Mesenchymal stem cell (in vitro differentiated cells and primary cell): ENCODE measurements around the gene PTPRO.
"Not testable (repeated sequence)": the region's sequence is repeated elsewhere in the genome, so short reads cannot be mapped to it uniquely, and the experiment has no call there.

Source experiments
- DNase-seq: peaks from one replicate; pipeline ENCODE4 v3.0.0-alpha.2; 2013
- H2AFZ ChIP-seq: one replicate; pipeline ENCODE4 v1.6.1; 2013; ENCODE audit warnings: low read depth, mild to moderate bottlenecking, control low read depth, inconsistent platforms, low read length, moderate library complexity
- H2AK5ac ChIP-seq: 2 replicates; pipeline ENCODE4 v1.6.1; 2013; ENCODE audit warnings: low read length, moderate library complexity, mild to moderate bottlenecking, inconsistent platforms; ENCODE audit not compliant: severe bottlenecking
- H2BK120ac ChIP-seq: one replicate; pipeline ENCODE4 v1.6.1; 2013; ENCODE audit warnings: low read depth, mild to moderate bottlenecking, inconsistent platforms, low read length, moderate library complexity
- H2BK12ac ChIP-seq, 2 experiments: one replicate each; pipeline ENCODE4 v1.6.1; 2013; ENCODE audit warnings: inconsistent platforms in 2 of 2, low read length in 2 of 2, mild to moderate bottlenecking in 2 of 2, moderate library complexity in 2 of 2, control low read depth in 1 of 2
- H2BK15ac ChIP-seq: one replicate; pipeline ENCODE4 v1.6.1; 2013; ENCODE audit warnings: mild to moderate bottlenecking, low read depth, inconsistent platforms; ENCODE audit not compliant: poor library complexity, severe bottlenecking
- H2BK5ac ChIP-seq: 2 replicates; pipeline ENCODE4 v1.6.1; 2013; ENCODE audit warnings: low read depth, mild to moderate bottlenecking, low read length, control low read depth, inconsistent platforms; ENCODE audit not compliant: poor library complexity, severe bottlenecking
- H3K14ac ChIP-seq, 2 experiments: one replicate each; pipeline ENCODE4 v1.6.1; 2013; ENCODE audit warnings: inconsistent platforms in 2 of 2, low read length in 2 of 2, control low read depth in 1 of 2, mild to moderate bottlenecking in 1 of 2, moderate library complexity in 1 of 2
- H3K18ac ChIP-seq, 2 experiments: one replicate each; pipeline ENCODE4 v1.6.1; 2013; ENCODE audit warnings: inconsistent platforms in 2 of 2, low read length in 2 of 2, control low read depth in 1 of 2, low read depth in 1 of 2, mild to moderate bottlenecking in 1 of 2
- H3K23ac ChIP-seq, 2 experiments: one replicate each; pipeline ENCODE4 v1.6.1; 2013; ENCODE audit warnings: inconsistent platforms in 2 of 2, low read length in 2 of 2, mild to moderate bottlenecking in 2 of 2, moderate library complexity in 2 of 2, control low read depth in 1 of 2
- H3K27ac ChIP-seq: 2 replicates; pipeline ENCODE4 v1.5.1; 2013; ENCODE audit warnings: mild to moderate bottlenecking, moderate library complexity, low read length, control low read depth, inconsistent platforms; ENCODE audit not compliant: poor library complexity, severe bottlenecking
- H3K27me3 ChIP-seq, 2 experiments: 2 replicates each; pipeline versions ENCODE4 v1.6.1 to v1.7.0; 2013; ENCODE audit warnings: low read length in 2 of 2, mild to moderate bottlenecking in 2 of 2, moderate library complexity in 2 of 2, control low read depth in 1 of 2, inconsistent platforms in 1 of 2; ENCODE audit not compliant: control insufficient read depth in 1 of 2, insufficient read depth in 1 of 2
- H3K36me3 ChIP-seq, 2 experiments: 2 replicates each; pipeline versions ENCODE4 v1.6.1 to v1.7.0; 2013; ENCODE audit warnings: low read length in 2 of 2, control low read depth in 1 of 2, inconsistent platforms in 1 of 2, low read depth in 1 of 2, mild to moderate bottlenecking in 1 of 2; ENCODE audit not compliant: insufficient read depth in 2 of 2, control insufficient read depth in 1 of 2
- H3K4ac ChIP-seq, 2 experiments: one replicate each; pipeline ENCODE4 v1.6.1; 2013; ENCODE audit warnings: inconsistent platforms in 2 of 2, low read length in 2 of 2, mild to moderate bottlenecking in 2 of 2, moderate library complexity in 2 of 2, control low read depth in 1 of 2, low read depth in 1 of 2
- H3K4me1 ChIP-seq: 2 replicates; pipeline ENCODE4 v1.6.1; 2013; ENCODE audit warnings: low read depth, low read length, control low read depth; ENCODE audit not compliant: control insufficient read depth, insufficient read depth
- H3K4me2 ChIP-seq: 2 replicates; pipeline ENCODE4 v1.6.1; 2013; ENCODE audit warnings: low read length, mild to moderate bottlenecking, inconsistent platforms; ENCODE audit not compliant: poor library complexity, severe bottlenecking
- H3K4me3 ChIP-seq, 2 experiments: 2 replicates each; pipeline versions ENCODE4 v1.5.1 to v1.7.0; 2013; ENCODE audit warnings: low read length in 2 of 2, mild to moderate bottlenecking in 2 of 2, control low read depth in 1 of 2, low read depth in 1 of 2; ENCODE audit not compliant: insufficient read depth in 1 of 2
- H3K79me1 ChIP-seq: replicated peaks from 2 replicates; pipeline ENCODE4 v1.6.1; 2013; ENCODE audit warnings: mild to moderate bottlenecking, control low read depth, low read length, inconsistent platforms; ENCODE audit not compliant: poor library complexity, severe bottlenecking
- H3K9ac ChIP-seq: 2 replicates; pipeline ENCODE4 v1.7.0; 2013; ENCODE audit warnings: mild to moderate bottlenecking, low read length, moderate library complexity
- H3K9me3 ChIP-seq: 2 replicates; pipeline ENCODE4 v1.7.0; 2013; ENCODE audit warnings: mild to moderate bottlenecking, low read length; ENCODE audit not compliant: control insufficient read depth
- H4K8ac ChIP-seq: one replicate; pipeline ENCODE4 v1.6.1; 2013; ENCODE audit warnings: inconsistent platforms, mild to moderate bottlenecking, low read length, moderate library complexity
- H4K91ac ChIP-seq: one replicate; pipeline ENCODE4 v1.6.1; 2013; ENCODE audit warnings: mild to moderate bottlenecking, low read length, inconsistent platforms
- WGBS: methylation state at CpG from one replicate; pipeline ENCODE4 v1.1.7; 2013; ENCODE audit warnings: mixed read lengths; 5-methylcytosine and 5-hydroxymethylcytosine counted together

PTPRO gene

GRCh38 chr12:15616495-15616894 is 294.2 kb downstream of the PTPRO start:
- not testable (repeated sequence) for H4K8ac ChIP-seq, H2BK12ac ChIP-seq, H3K23ac ChIP-seq, H3K4me2 ChIP-seq, H3K27me3 ChIP-seq, H3K9me3 ChIP-seq, H2BK15ac ChIP-seq, H2AK5ac ChIP-seq, H3K27ac ChIP-seq, H2AFZ ChIP-seq, H2BK5ac ChIP-seq, H3K14ac ChIP-seq, H3K4me3 ChIP-seq, H3K4ac ChIP-seq, H3K4me1 ChIP-seq, H3K18ac ChIP-seq, H4K91ac ChIP-seq, DNase-seq, H3K9ac ChIP-seq, H3K79me1 ChIP-seq, H2BK120ac ChIP-seq
- WGBS: 95% methylated on average over 8 of the region's 8 CpGs
- H3K36me3 ChIP-seq: peaks cover 5 to 44% of the 10 kb centered on the region in 2 experiments

- peaks cover 2% of the 10 kb centered on the region for H3K4me1 ChIP-seq
- H3K23ac ChIP-seq: no peak overlapping the region
- H2BK12ac ChIP-seq: no peak overlapping the region
- WGBS: 18% methylated on average over 3 of the region's 4 CpGs
- no peak overlapping the region for H3K18ac ChIP-seq
- no peak overlapping the region for H2AFZ ChIP-seq
- H3K27me3 ChIP-seq: no peaks in the 10 kb centered on the region
- H3K4ac ChIP-seq: no peak overlapping the region
- peak; percentile 51 for DNase-seq
- no peak overlapping the region for H2BK5ac ChIP-seq
- H3K9me3 ChIP-seq: no peaks in the 10 kb centered on the region
- peaks cover 8 to 83% of the 10 kb centered on the region in 2 experiments for H3K36me3 ChIP-seq
- H4K91ac ChIP-seq: no peak overlapping the region
- peak overlapping the region; percentile 28 for H3K4me2 ChIP-seq
- H3K27ac ChIP-seq: no peak overlapping the region
- H2AK5ac ChIP-seq: no peak overlapping the region
- H3K9ac ChIP-seq: no peak overlapping the region
- H2BK15ac ChIP-seq: no peak overlapping the region
- H3K79me1 ChIP-seq: peaks cover 23% of the 10 kb centered on the region
- H3K4me3 ChIP-seq: no peak overlapping the region
- no peak overlapping the region for H4K8ac ChIP-seq
- no peak overlapping the region for H2BK120ac ChIP-seq
- no peak overlapping the region for H3K14ac ChIP-seq
These were observed 298.6 kb downstream of the PTPRO start for GRCh38 chr12:15620741-15621539.

- no peak overlapping the region for H2BK12ac ChIP-seq
- WGBS: over 99% methylated on average over 2 of the region's 2 CpGs
- no peak for DNase-seq
- H4K8ac ChIP-seq: no peak overlapping the region
- no peaks in the 10 kb centered on the region for H3K9me3 ChIP-seq
- no peak overlapping the region for H2BK5ac ChIP-seq
- peaks cover 16% of the 10 kb centered on the region for H3K79me1 ChIP-seq
- no peak overlapping the region for H3K4me2 ChIP-seq
- no peak overlapping the region for H2AK5ac ChIP-seq
- no peaks in the 10 kb centered on the region for H3K27me3 ChIP-seq
- no peak overlapping the region for H3K4me3 ChIP-seq
- H3K27ac ChIP-seq: no peak overlapping the region
- H3K23ac ChIP-seq: no peak overlapping the region
- no peak overlapping the region for H2AFZ ChIP-seq
- H3K18ac ChIP-seq: no peak overlapping the region
- H2BK120ac ChIP-seq: no peak overlapping the region
- no peak overlapping the region for H4K91ac ChIP-seq
- no peak overlapping the region for H2BK15ac ChIP-seq
- no peak overlapping the region for H3K14ac ChIP-seq
- no peak overlapping the region for H3K4ac ChIP-seq
- no peak overlapping the region for H3K9ac ChIP-seq
- peaks cover 3 to 56% of the 10 kb centered on the region in 2 experiments for H3K36me3 ChIP-seq
- H3K4me1 ChIP-seq: no peaks in the 10 kb centered on the region
These were observed 302.8 kb downstream of the PTPRO start for GRCh38 chr12:15625075-15625474.

GRCh38 chr12:15627995-15628945 is 306.0 kb downstream of the PTPRO start:
- H2AK5ac ChIP-seq: no peak overlapping the region
- no peak overlapping the region for H4K8ac ChIP-seq
- H3K4me2 ChIP-seq: no peak overlapping the region
- H2BK12ac ChIP-seq: no peak overlapping the region
- no peak overlapping the region for H4K91ac ChIP-seq
- H3K14ac ChIP-seq: no peak overlapping the region
- H2BK5ac ChIP-seq: peak overlapping the region; percentile 48
- peak overlapping the region in 1 of 2 experiments; percentile 88 for H3K4ac ChIP-seq
- peak overlapping the region in 1 of 2 experiments; percentile 10 for H3K4me3 ChIP-seq
- no peak overlapping the region for H2BK120ac ChIP-seq
- no peaks in the 10 kb centered on the region for H3K27me3 ChIP-seq
- no peak overlapping the region for H2BK15ac ChIP-seq
- no peaks in the 10 kb centered on the region for H3K9me3 ChIP-seq
- H3K27ac ChIP-seq: peak overlapping the region; percentile 95
- no peak overlapping the region for H3K23ac ChIP-seq
- peaks cover 4% of the 10 kb centered on the region for H3K4me1 ChIP-seq
- H3K36me3 ChIP-seq: peaks cover 5 to 38% of the 10 kb centered on the region in 2 experiments
- no peak overlapping the region for H3K18ac ChIP-seq
- peak overlapping the region; percentile 85 for H3K9ac ChIP-seq
- peaks cover 16% of the 10 kb centered on the region for H3K79me1 ChIP-seq
- WGBS: 37% methylated on average over 3 of the region's 4 CpGs
- DNase-seq: peak; percentile 61
- no peak overlapping the region for H2AFZ ChIP-seq
